Spleen (tissue), 11 donors: ENCODE data around the gene PPOX. TPM values are rescaled to one million over a fixed set of nuclear protein-coding genes. Genes with fewer than 3 reads are reported as not detected.

Experiments used
- DNase-seq: peaks from one replicate; pipeline ENCODE4 v3.0.0-alpha.2; 2020
- H3K27ac ChIP-seq, 8 donors: fragments of 200-600 bp; sonication (generic) in 7 of 8; 1 replicate in 4 of 8; 2 replicates in 4 of 8; pipeline versions ENCODE4 v1.5.0 to v1.8.0; 2016 to 2021; ENCODE audit warnings: inconsistent platforms in 4 of 8, mild to moderate bottlenecking in 4 of 8, moderate library complexity in 1 of 8
- H3K27me3 ChIP-seq, 7 donors: fragments of 200-600 bp; sonication (generic) in 6 of 7; replicated peaks in 1 of 7; 1 replicate in 4 of 7; 2 replicates in 3 of 7; pipeline versions ENCODE4 v1.5.0 to v1.8.0; 2016 to 2021; ENCODE audit warnings: inconsistent platforms in 3 of 7, mild to moderate bottlenecking in 1 of 7
- H3K36me3 ChIP-seq, 6 donors: fragments of 200-600 bp; sonication (generic) in 5 of 6; 1 replicate in 4 of 6; 2 replicates in 2 of 6; pipeline versions ENCODE4 v1.5.0 to v1.8.0; 2016 to 2021; ENCODE audit warnings: inconsistent platforms in 2 of 6
- H3K4me1 ChIP-seq, 6 donors: fragments of 200-600 bp; sonication (generic) in 5 of 6; 1 replicate in 3 of 6; 2 replicates in 3 of 6; pipeline versions ENCODE4 v1.5.0 to v1.8.0; 2016 to 2021; ENCODE audit warnings: inconsistent platforms in 3 of 6
- H3K4me3 ChIP-seq, 8 donors: fragments of 200-600 bp; sonication (generic) in 7 of 8; 1 replicate in 4 of 8; 2 replicates in 4 of 8; pipeline versions ENCODE4 v1.5.0 to v1.8.0; 2016 to 2021; ENCODE audit warnings: inconsistent platforms in 4 of 8, mild to moderate bottlenecking in 4 of 8, moderate library complexity in 2 of 8
- H3K9me3 ChIP-seq, 8 donors: fragments of 200-600 bp; sonication (generic) in 7 of 8; 1 replicate in 4 of 8; 2 replicates in 4 of 8; pipeline versions ENCODE4 v1.5.0 to v1.8.0; 2016 to 2021; ENCODE audit warnings: inconsistent platforms in 4 of 8
- POLR2A ChIP-seq, 3 donors: fragments of 450-650 bp; IDR thresholded peaks; one replicate each; pipeline ENCODE4 v1.5.1; 2017; ENCODE audit warnings: antibody characterized with exemption in 3 of 3, mild to moderate bottlenecking in 1 of 3
- POLR2AphosphoS5 ChIP-seq, 3 donors: sonication (generic); formaldehyde crosslinking; IDR thresholded peaks; one replicate each; pipeline ENCODE4 v1.5.1; 2017; ENCODE audit warnings: antibody characterized with exemption in 3 of 3
- WGBS, 5 donors: extraction: QIAGEN DNeasy Blood & Tissue Kit in 3 of 5; methylation state at CpG; one replicate each; pipeline versions ENCODE4 v1.1.5 to v1.1.7; 2013 to 2018; 5-methylcytosine and 5-hydroxymethylcytosine counted together
- intact Hi-C: fragments of 100-400 bp; cut with DNase I; formaldehyde crosslinking; loops from one replicate; pipeline ENCODE4 v1.15.0; 2023; ENCODE audit warnings: low total_unique reads
- polyA plus RNA-seq, 3 donors: library from polyadenylated mRNA; stranded (reverse); fragments of 200-250 nt; gene quantifications; one replicate each; pipeline ENCODE4 v1.2.1, GENCODE V29; 2013
- total RNA-seq, 7 donors: library from RNA; depleted of rRNA in 3 of 7; stranded (reverse); fragments of >200 nt in 3 of 7; fragmentation: NEBNext Ultra II Directional in 4 of 7; extraction: Animal tissue kit (Norgen Biotek cat#: 25700) in 4 of 7; gene quantifications; one replicate each; pipeline versions ENCODE4 v1.1.0 to v1.2.1, GENCODE V29; 2016 to 2021
- TF ChIP-seq, protein P1 (sequence below), 11 experiments: fragments of 200-600 bp in 7 of 11; fragments of 450-650 bp in 4 of 11; sonication (generic) in 4 of 11; IDR thresholded peaks in 8 of 11; conservative IDR thresholded peaks in 3 of 11; 1 replicate in 7 of 11; 2 replicates in 4 of 11; pipeline versions ENCODE4 v1.4.0 to v1.8.0; 2016 to 2021; ENCODE audit warnings: antibody characterized with exemption in 11 of 11, inconsistent platforms in 4 of 11, mild to moderate bottlenecking in 1 of 11
- donor health status: healthy with polysubstance abuse.
- donor health status: DM: no; HTN: no; CAD: no; lungs with moderate emphysema.
- donor health status: DM: no; HTN: no; CAD: no.
- donor health status: Bipolar disorder and iron deficiency.
- donor health status: healthy.
- donor health status: DM: no; HTN: no; CAD: no.
- donor health status: DM: yes; HTN: yes; CAD: no.

Gene PPOX
- total and polyA plus RNA-seq, 10 donors = 25.5 to 74.7 (median 36.8) TPM

DNA sequence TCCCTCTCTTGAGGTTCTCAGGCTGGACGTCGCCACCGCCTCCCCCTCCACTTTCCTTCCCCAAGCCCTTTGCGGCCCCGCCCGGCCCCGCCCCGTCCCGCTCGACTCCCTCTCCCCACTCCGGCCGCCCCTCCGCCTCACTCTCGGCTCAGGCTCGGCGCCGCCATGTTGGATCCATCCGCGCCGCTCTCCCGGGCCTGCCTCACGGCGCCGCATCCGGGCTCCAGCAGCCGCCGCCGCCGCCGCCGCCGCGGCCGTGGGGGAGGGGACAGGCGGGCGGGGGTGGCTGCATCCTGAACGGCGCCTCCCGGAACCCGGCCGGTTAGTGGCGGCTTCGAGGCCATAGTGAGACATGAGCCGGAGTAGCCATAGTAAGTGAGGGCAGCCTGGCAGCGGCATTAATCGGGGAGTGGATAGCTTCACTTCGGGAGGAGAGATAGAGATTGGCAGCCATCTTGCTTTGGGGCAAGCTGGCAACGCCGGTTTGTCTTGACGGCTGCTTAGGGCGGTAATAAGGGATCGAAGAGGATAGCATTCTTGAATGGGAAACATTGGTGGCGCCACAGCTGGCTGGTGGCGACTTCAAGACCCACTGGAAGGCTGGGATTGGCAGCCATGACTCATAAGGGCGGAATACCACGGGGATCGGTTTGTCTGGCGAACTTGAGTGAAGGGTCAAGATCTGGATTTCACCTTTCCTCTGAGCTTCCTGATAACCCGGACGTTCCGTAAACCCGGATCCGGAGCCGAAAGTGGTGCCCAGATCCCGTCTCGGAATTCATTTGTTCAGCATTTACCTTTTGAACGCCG lies 33.6 kb upstream of the PPOX start, which contains the start of gene DEDD:
Gene DEDD, minus strand, starts transcription at position 258 of the 810 bp plus-strand sequence. CDS start 8,205 bp downstream, outside the sequence.
- intact Hi-C loops = no loop called here
- peak within 1 kb of the TSS; percentile 55 to 85 (median 66) for H3K4me3 ChIP-seq
- H3K9me3 ChIP-seq = no peaks in the 10 kb centered on the region
- WGBS, 5 donors = 0 to 1% (median 1%) methylated on average over 30 to 68 of the region's 68 CpGs
- peak; percentile 97 for DNase-seq
- peak within 1 kb of the TSS; percentile 95 to 99 (median 97) for H3K27ac ChIP-seq
- peaks cover 40 to 92% (median 56%) of the 10 kb centered on the region in 6 donors for H3K4me1 ChIP-seq
- TF ChIP-seq, protein P1, sequence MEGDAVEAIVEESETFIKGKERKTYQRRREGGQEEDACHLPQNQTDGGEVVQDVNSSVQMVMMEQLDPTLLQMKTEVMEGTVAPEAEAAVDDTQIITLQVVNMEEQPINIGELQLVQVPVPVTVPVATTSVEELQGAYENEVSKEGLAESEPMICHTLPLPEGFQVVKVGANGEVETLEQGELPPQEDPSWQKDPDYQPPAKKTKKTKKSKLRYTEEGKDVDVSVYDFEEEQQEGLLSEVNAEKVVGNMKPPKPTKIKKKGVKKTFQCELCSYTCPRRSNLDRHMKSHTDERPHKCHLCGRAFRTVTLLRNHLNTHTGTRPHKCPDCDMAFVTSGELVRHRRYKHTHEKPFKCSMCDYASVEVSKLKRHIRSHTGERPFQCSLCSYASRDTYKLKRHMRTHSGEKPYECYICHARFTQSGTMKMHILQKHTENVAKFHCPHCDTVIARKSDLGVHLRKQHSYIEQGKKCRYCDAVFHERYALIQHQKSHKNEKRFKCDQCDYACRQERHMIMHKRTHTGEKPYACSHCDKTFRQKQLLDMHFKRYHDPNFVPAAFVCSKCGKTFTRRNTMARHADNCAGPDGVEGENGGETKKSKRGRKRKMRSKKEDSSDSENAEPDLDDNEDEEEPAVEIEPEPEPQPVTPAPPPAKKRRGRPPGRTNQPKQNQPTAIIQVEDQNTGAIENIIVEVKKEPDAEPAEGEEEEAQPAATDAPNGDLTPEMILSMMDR (IDR thresholded peaks at IDR 0.05 in 8 of 11, conservative IDR thresholded peaks at IDR 0.05 in 3 of 11) = peak in 1 of 11 experiments; percentile 21
- TF ChIP-seq POLR2A (IDR thresholded peaks at IDR 0.05) = no peak
- TF ChIP-seq POLR2AphosphoS5 (IDR thresholded peaks at IDR 0.05) = peak; percentile 74 to 80 (median 80)
- H3K27me3 ChIP-seq = no peaks in the 10 kb centered on the region
- peaks cover 2 to 34% (median 17%) of the 10 kb centered on the region in 6 donors for H3K36me3 ChIP-seq

DNA sequence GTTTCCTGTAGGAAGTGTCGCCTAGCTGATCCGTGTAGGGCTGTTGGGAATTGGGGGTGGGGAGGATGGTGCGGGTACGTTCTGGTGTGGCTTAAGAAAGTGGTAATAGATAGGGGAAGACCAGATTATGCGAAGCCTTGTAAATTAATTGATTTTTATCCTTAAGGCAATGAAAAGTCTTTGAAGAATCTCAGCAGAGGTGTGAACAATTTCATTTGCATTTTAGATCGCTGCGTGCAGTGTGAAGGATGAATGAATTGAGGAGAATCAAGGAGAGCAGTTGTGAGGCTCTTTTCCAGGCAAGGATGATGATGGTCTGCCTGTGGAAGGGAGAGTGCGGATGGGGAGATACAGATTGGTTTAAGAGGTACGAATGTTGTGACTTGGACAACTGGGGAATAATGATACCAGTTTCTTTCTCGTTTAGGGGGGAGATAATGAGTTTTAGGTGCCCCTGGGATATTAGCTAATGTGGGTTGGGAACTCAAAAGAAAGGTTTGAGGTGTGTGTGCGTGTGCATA lies 32.9 kb upstream of the PPOX start:
- H3K4me3 ChIP-seq = peak overlapping the region; percentile 55 to 85 (median 66)
- intact Hi-C loops = no loop called here
- peak overlapping the region; percentile 95 to 99 (median 97) for H3K27ac ChIP-seq
- H3K9me3 ChIP-seq = no peaks in the 10 kb centered on the region
- H3K27me3 ChIP-seq = no peaks in the 10 kb centered on the region
- no peak for DNase-seq
- H3K4me1 ChIP-seq = peaks cover 38 to 92% (median 52%) of the 10 kb centered on the region in 6 donors
- peaks cover 0 to 27% (median 12%) of the 10 kb centered on the region in 6 donors for H3K36me3 ChIP-seq
- 5 to 9% (median 8%) methylated on average over 11 of the region's 11 CpGs for WGBS, 5 donors
- TF ChIP-seq POLR2AphosphoS5 (IDR thresholded peaks at IDR 0.05) = no peak
- TF ChIP-seq, protein P1 (IDR thresholded peaks at IDR 0.05 in 8 of 11, conservative IDR thresholded peaks at IDR 0.05 in 3 of 11) = no peak
- TF ChIP-seq POLR2A (IDR thresholded peaks at IDR 0.05) = no peak

DNA sequence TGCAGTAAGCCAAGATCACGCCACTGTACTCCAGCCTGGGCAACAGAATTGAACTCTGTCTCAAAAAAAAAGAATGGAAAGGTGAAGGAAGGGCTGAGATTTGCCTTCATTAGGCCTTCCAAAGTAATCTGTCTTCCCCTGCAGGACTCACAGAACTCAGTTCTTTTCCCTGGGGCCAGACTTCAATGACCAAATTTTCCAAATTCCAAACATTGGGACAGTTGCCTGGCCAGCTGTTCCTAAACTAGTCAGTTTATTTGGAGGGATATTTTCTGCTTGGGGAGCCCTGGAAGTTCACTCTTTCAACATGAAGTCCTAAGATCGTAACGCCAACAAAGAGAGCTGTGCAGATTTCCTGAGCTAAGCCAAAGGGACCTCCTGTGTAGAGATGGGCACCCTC lies 28.3 kb upstream of the PPOX start:
- H3K27ac ChIP-seq = peak overlapping the region in 5 of 8 donors; percentile 10 to 61 (median 34)
- H3K4me1 ChIP-seq = peaks cover 8 to 72% (median 23%) of the 10 kb centered on the region in 6 donors
- no peak overlapping the region for H3K4me3 ChIP-seq
- TF ChIP-seq, protein P1 (IDR thresholded peaks at IDR 0.05 in 8 of 11, conservative IDR thresholded peaks at IDR 0.05 in 3 of 11) = no peak
- H3K27me3 ChIP-seq = no peaks in the 10 kb centered on the region
- DNase-seq = no peak
- 73 to 87% (median 78%) methylated on average over 3 of the region's 3 CpGs for WGBS, 5 donors
- H3K36me3 ChIP-seq = peaks cover 0 to 7% (median 0%) of the 10 kb centered on the region in 6 donors
- no peaks in the 10 kb centered on the region for H3K9me3 ChIP-seq
- intact Hi-C loops = no loop called here

DNA sequence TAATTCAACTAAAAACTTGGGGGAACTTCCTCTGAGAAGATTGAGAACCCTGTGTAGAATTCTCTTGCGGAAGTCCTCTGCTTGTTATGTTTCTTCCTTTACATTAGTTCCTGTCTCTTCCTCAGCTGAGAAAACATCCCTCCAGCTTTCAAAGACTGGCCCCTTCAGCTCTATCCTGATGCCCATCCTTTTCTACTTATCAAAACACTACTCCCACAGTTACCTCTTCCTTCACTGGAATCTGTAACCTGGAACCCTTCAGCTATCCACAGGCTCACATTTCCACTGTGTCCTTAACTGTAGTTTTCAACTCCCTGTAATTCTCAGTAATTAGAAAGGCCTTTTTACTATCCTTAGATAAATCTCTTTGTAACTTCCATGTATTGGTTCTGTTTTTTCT lies 27.8 kb upstream of the PPOX start:
- Histone ChIP-seq H3K4me3 (no peak overlapping the region), H3K9me3 (no peaks in the 10 kb centered on the region), H3K27me3 (no peaks in the 10 kb centered on the region), H3K4me1 (peaks cover 6 to 66% (median 21%) of the 10 kb centered on the region in 6 donors), H3K27ac (peak overlapping the region in 6 of 8 donors; percentile 10 to 61 (median 34)), H3K36me3 (peaks cover 0 to 7% (median 0%) of the 10 kb centered on the region in 6 donors)
- intact Hi-C loops = no loop called here
- TF ChIP-seq POLR2A (IDR thresholded peaks at IDR 0.05) (no peak), POLR2AphosphoS5 (IDR thresholded peaks at IDR 0.05) (no peak)
- TF ChIP-seq, protein P1 (IDR thresholded peaks at IDR 0.05 in 8 of 11, conservative IDR thresholded peaks at IDR 0.05 in 3 of 11) = no peak
- DNase-seq = no peak
- 55 to 89% (median 60%) methylated on average over 1 of the region's 1 CpG for WGBS, 5 donors
